HFFc6 (cell line): Measurements from ENCODE around the gene RGS9. TPM values are rescaled to one million over a fixed set of nuclear protein-coding genes. Genes with fewer than 3 reads are reported as not detected.

Experiments used
- DNase-seq: peaks from one replicate; pipeline ENCODE4 v3.0.0-alpha.2; 2018
- H3K27ac Mint-ChIP-seq: 2 replicates; pipeline ENCODE4 v1.8.0; 2020; ENCODE audit warnings: mild to moderate bottlenecking, mixed read lengths
- H3K27me3 Mint-ChIP-seq: 2 replicates; pipeline ENCODE4 v1.8.0; 2021; ENCODE audit warnings: mild to moderate bottlenecking, moderate library complexity, mixed read lengths; ENCODE audit not compliant: insufficient read depth
- H3K36me3 Mint-ChIP-seq: 2 replicates; pipeline ENCODE4 v1.8.0; 2021; ENCODE audit warnings: low read depth, mixed read lengths
- H3K4me1 Mint-ChIP-seq: 2 replicates; pipeline ENCODE4 v1.8.0; 2020; ENCODE audit warnings: low read depth, mixed read lengths
- H3K4me3 Mint-ChIP-seq: 2 replicates; pipeline ENCODE4 v1.8.0; 2020; ENCODE audit warnings: mild to moderate bottlenecking, moderate library complexity, mixed read lengths
- H3K9me3 Mint-ChIP-seq: 2 replicates; pipeline ENCODE4 v1.8.0; 2020; ENCODE audit warnings: mild to moderate bottlenecking, mixed read lengths
- CTCF ChIP-seq: fragments of 200-600 bp; sonication (generic); IDR thresholded peaks from 2 replicates; pipeline ENCODE4 v1.5.0; 2021; ENCODE audit warnings: antibody characterized with exemption, mild to moderate bottlenecking
- total RNA-seq, 6 experiments: library from RNA; stranded (reverse); fragmentation: NEBNext Ultra II Directional; extraction: Animal tissue kit (Norgen Biotek cat#: 25700); gene quantifications; 2 replicates in 1 of 6; 3 replicates in 5 of 6; pipeline ENCODE4 v1.2.3, GENCODE V29; 2021

RGS9 gene
- total RNA-seq, 6 experiments from 2014 or later, result 0.31 to 0.97 (median 0.42) TPM

- Mint-ChIP-seq H3K4me3 (no peak overlapping the region), H3K4me1 (peaks cover 67% of the 10 kb centered on the region), H3K27ac (no peak overlapping the region), H3K27me3 (peaks cover 7% of the 10 kb centered on the region), H3K36me3 (no peaks in the 10 kb centered on the region; the same call in 1 of the 2 replicates), H3K9me3 (no peaks in the 10 kb centered on the region)
- DNase-seq, result peak; percentile 34
- TF ChIP-seq CTCF, result no peak
Measured at GRCh38 chr17:65181237-65182061, 44.3 kb downstream of the RGS9 start.

- Mint-ChIP-seq H3K27ac (no peak overlapping the region), H3K36me3 (no peaks in the 10 kb centered on the region), H3K4me1 (peaks cover 67% of the 10 kb centered on the region), H3K4me3 (no peak overlapping the region), H3K9me3 (no peaks in the 10 kb centered on the region), H3K27me3 (peaks cover 7% of the 10 kb centered on the region)
- DNase-seq, result no peak
- TF ChIP-seq CTCF, result no peak
Measured at GRCh38 chr17:65182233-65182632, 45.1 kb downstream of the RGS9 start.

GRCh38 chr17:65183736-65184135 is 46.6 kb downstream of the RGS9 start:
- Mint-ChIP-seq H3K4me3 (peak overlapping the region; percentile 60), H3K36me3 (no peaks in the 10 kb centered on the region), H3K27ac (peak overlapping the region; percentile 39; the same call in 1 of the 2 replicates), H3K4me1 (peaks cover 56% of the 10 kb centered on the region), H3K9me3 (no peaks in the 10 kb centered on the region), H3K27me3 (peaks cover 4% of the 10 kb centered on the region)
- no peak for TF ChIP-seq CTCF
- DNase-seq, result peak; percentile 55

GRCh38 chr17:65184235-65184959 is 47.2 kb downstream of the RGS9 start:
- H3K4me3 Mint-ChIP-seq, result peak overlapping the region; percentile 60
- H3K4me1 Mint-ChIP-seq, result peaks cover 49% of the 10 kb centered on the region
- H3K9me3 Mint-ChIP-seq, result no peaks in the 10 kb centered on the region
- H3K36me3 Mint-ChIP-seq, result no peaks in the 10 kb centered on the region
- H3K27me3 Mint-ChIP-seq, result peaks cover 4% of the 10 kb centered on the region
- DNase-seq, result no peak
- TF ChIP-seq CTCF, result no peak
- peak overlapping the region; percentile 39; the same call in 1 of the 2 replicates for H3K27ac Mint-ChIP-seq

- peaks cover 7% of the 10 kb centered on the region for H3K27me3 Mint-ChIP-seq
- TF ChIP-seq CTCF, result no peak
- no peaks in the 10 kb centered on the region for H3K36me3 Mint-ChIP-seq
- H3K4me3 Mint-ChIP-seq, result no peak overlapping the region; the same call in 1 of the 2 replicates
- peaks cover 47% of the 10 kb centered on the region for H3K4me1 Mint-ChIP-seq
- no peak for DNase-seq
- H3K9me3 Mint-ChIP-seq, result no peaks in the 10 kb centered on the region
- H3K27ac Mint-ChIP-seq, result no peak overlapping the region; the same call in 1 of the 2 replicates
Measured at GRCh38 chr17:65185062-65185461, 47.9 kb downstream of the RGS9 start.
